WTC11 (cell line): Measurements from ENCODE around the gene SYK. TPM values are rescaled to one million over a fixed set of nuclear protein-coding genes. Genes with fewer than 3 reads are reported as not detected.

Source experiments
- ATAC-seq: fragments of 200-7000 bp; cut with Tn5 transposase; 2 replicates; pipeline ENCODE4 v1.10.0; 2021; ENCODE audit warnings: mild to moderate bottlenecking, moderate library complexity
- CTCF ChIA-PET: fragments of 300-600 bp; sonication (Branson Sonifier 250); formaldehyde crosslinking; loops from one replicate; lab custom pipeline; 2021; ENCODE audit warnings: antibody characterized with exemption; lab: Charles Lee
- POLR2A ChIA-PET: fragments of 350-600 bp; sonication (Branson Sonifier 250); formaldehyde crosslinking; loops from one replicate; lab custom pipeline; 2021; ENCODE audit warnings: antibody characterized with exemption; lab: Charles Lee
- DNase-seq: peaks from one replicate; pipeline ENCODE4 v3.0.0; 2021; ENCODE audit warnings: low spot score
- H3K27ac Mint-ChIP-seq: 2 replicates; pipeline ENCODE4 v1.8.0; 2021; ENCODE audit warnings: mixed read lengths
- H3K27me3 Mint-ChIP-seq: 2 replicates; pipeline ENCODE4 v1.8.0; 2021; ENCODE audit warnings: low read depth, mild to moderate bottlenecking, moderate library complexity, mixed read lengths
- H3K36me3 Mint-ChIP-seq: 2 replicates; pipeline ENCODE4 v1.8.0; 2021; ENCODE audit warnings: mixed read lengths
- H3K4me1 Mint-ChIP-seq: 2 replicates; pipeline ENCODE4 v1.8.0; 2022; ENCODE audit warnings: mixed read lengths
- H3K4me3 Mint-ChIP-seq: 2 replicates; pipeline ENCODE4 v1.8.0; 2021; ENCODE audit warnings: mild to moderate bottlenecking, moderate library complexity, mixed read lengths
- H3K9me3 Mint-ChIP-seq: 2 replicates; pipeline ENCODE4 v1.8.0; 2021; ENCODE audit warnings: mixed read lengths
- ATF1 ChIP-seq: sonication (generic); formaldehyde crosslinking; IDR thresholded peaks from 2 replicates; pipeline ENCODE4 v1.8.1; 2023; ENCODE audit warnings: mild to moderate bottlenecking, moderate library complexity, missing genetic modification reagents
- CBFB ChIP-seq: sonication (generic); formaldehyde crosslinking; IDR thresholded peaks from 2 replicates; pipeline ENCODE4 v1.8.1; 2022; ENCODE audit warnings: mild to moderate bottlenecking, low read depth, missing genetic modification reagents
- CREM ChIP-seq: sonication (generic); formaldehyde crosslinking; IDR thresholded peaks from 2 replicates; pipeline ENCODE4 v1.8.1; 2022; ENCODE audit warnings: mild to moderate bottlenecking, missing genetic modification reagents, moderate library complexity
- ELF4 ChIP-seq: sonication (generic); formaldehyde crosslinking; IDR thresholded peaks from 2 replicates; pipeline ENCODE4 v1.8.1; 2022; ENCODE audit warnings: low read depth, mild to moderate bottlenecking, moderate library complexity, missing genetic modification reagents
- EMX1 ChIP-seq: fragments of 250-450 bp; sonication (Bioruptor Pico); IDR thresholded peaks from 2 replicates; pipeline ENCODE4 v1.8.0; 2021; ENCODE audit warnings: mild to moderate bottlenecking
- ERG ChIP-seq: fragments of 250-450 bp; sonication (Bioruptor Pico); IDR thresholded peaks from 2 replicates; pipeline ENCODE4 v1.8.0; 2021; ENCODE audit warnings: mild to moderate bottlenecking
- ESRRA ChIP-seq: sonication (generic); formaldehyde crosslinking; IDR thresholded peaks from 2 replicates; pipeline ENCODE4 v1.8.1; 2022; ENCODE audit warnings: mild to moderate bottlenecking, missing genetic modification reagents, borderline replicate concordance
- ETV6 ChIP-seq: sonication (generic); formaldehyde crosslinking; IDR thresholded peaks from 2 replicates; pipeline ENCODE4 v1.8.1; 2022; ENCODE audit warnings: mild to moderate bottlenecking, missing genetic modification reagents
- FOXJ3 ChIP-seq: sonication (generic); formaldehyde crosslinking; IDR thresholded peaks from 2 replicates; pipeline ENCODE4 v1.9.0; 2021; ENCODE audit warnings: missing genetic modification reagents, mild to moderate bottlenecking, borderline replicate concordance
- FOXK1 ChIP-seq: sonication (generic); formaldehyde crosslinking; IDR thresholded peaks from 2 replicates; pipeline ENCODE4 v1.8.0; 2022; ENCODE audit warnings: mild to moderate bottlenecking, moderate library complexity, missing genetic modification reagents
- GABPB1 ChIP-seq: sonication (generic); formaldehyde crosslinking; IDR thresholded peaks from 2 replicates; pipeline ENCODE4 v1.8.1; 2023; ENCODE audit warnings: mild to moderate bottlenecking, missing genetic modification reagents
- IRF1 ChIP-seq: sonication (generic); formaldehyde crosslinking; IDR thresholded peaks from 2 replicates; pipeline ENCODE4 v1.8.0; 2023; ENCODE audit warnings: missing genetic modification reagents
- IRF2 ChIP-seq: sonication (generic); formaldehyde crosslinking; IDR thresholded peaks from 2 replicates; pipeline ENCODE4 v1.8.0; 2022; ENCODE audit warnings: low read depth, missing genetic modification reagents, borderline replicate concordance
- JUN ChIP-seq: sonication (generic); formaldehyde crosslinking; IDR thresholded peaks from 2 replicates; pipeline ENCODE4 v1.8.0; 2023; ENCODE audit warnings: mild to moderate bottlenecking, missing genetic modification reagents
- NFATC4 ChIP-seq: fragments of 250-450 bp; sonication (Bioruptor Pico); IDR thresholded peaks from 2 replicates; pipeline ENCODE4 v1.9.0; 2021; ENCODE audit warnings: mild to moderate bottlenecking
- NR3C1 ChIP-seq: sonication (generic); formaldehyde crosslinking; conservative IDR thresholded peaks from 2 replicates; pipeline ENCODE4 v1.8.1; 2023; ENCODE audit warnings: low read depth, mild to moderate bottlenecking, missing genetic modification reagents
- RORB ChIP-seq: fragments of 250-450 bp; sonication (Bioruptor Pico); IDR thresholded peaks from 2 replicates; pipeline ENCODE4 v1.9.0; 2021; ENCODE audit warnings: mild to moderate bottlenecking
- SMAD3 ChIP-seq: sonication (generic); formaldehyde crosslinking; IDR thresholded peaks from 2 replicates; pipeline ENCODE4 v1.8.0; 2022; ENCODE audit warnings: missing genetic modification reagents, mild to moderate bottlenecking, borderline replicate concordance
- SOX15 ChIP-seq: fragments of 250-450 bp; sonication (Bioruptor Pico); IDR thresholded peaks from 2 replicates; pipeline ENCODE4 v1.9.0; 2021; ENCODE audit warnings: mild to moderate bottlenecking
- ZBTB21 ChIP-seq: sonication (generic); formaldehyde crosslinking; IDR thresholded peaks from 2 replicates; pipeline ENCODE4 v1.8.1; 2023; ENCODE audit warnings: mild to moderate bottlenecking, missing genetic modification reagents, borderline replicate concordance
- ZNF232 ChIP-seq: sonication (generic); formaldehyde crosslinking; IDR thresholded peaks from 2 replicates; pipeline ENCODE4 v1.8.0; 2022; ENCODE audit warnings: mild to moderate bottlenecking, missing genetic modification reagents
- ZNF423 ChIP-seq: fragments of 250-450 bp; sonication (Bioruptor Pico); IDR thresholded peaks from 2 replicates; pipeline ENCODE4 v2.1.2; 2022; ENCODE audit warnings: mild to moderate bottlenecking, moderate library complexity
- ZNF671 ChIP-seq: fragments of 250-450 bp; sonication (Bioruptor Pico); IDR thresholded peaks from 2 replicates; pipeline ENCODE4 v1.8.0; 2021; ENCODE audit warnings: mild to moderate bottlenecking
- total RNA-seq: library from RNA; stranded (reverse); gene quantifications from 3 replicates; pipeline ENCODE4 v1.2.3, GENCODE V29; 2021
- TF ChIP-seq, protein P1 (sequence below): fragments of 250-450 bp; sonication (Bioruptor Pico); IDR thresholded peaks from 2 replicates; pipeline ENCODE4 v1.9.0; 2021; ENCODE audit warnings: moderate library complexity, mild to moderate bottlenecking, inconsistent platforms, borderline replicate concordance
- TF ChIP-seq, protein P2 (sequence below): sonication (generic); formaldehyde crosslinking; IDR thresholded peaks from 2 replicates; pipeline ENCODE4 v1.8.1; 2023; ENCODE audit warnings: mild to moderate bottlenecking, moderate library complexity, missing genetic modification reagents
- TF ChIP-seq, protein P3 (sequence below): sonication (generic); formaldehyde crosslinking; conservative IDR thresholded peaks from 2 replicates; pipeline ENCODE4 v1.8.1; 2022; ENCODE audit warnings: mild to moderate bottlenecking, missing genetic modification reagents
- TF ChIP-seq, protein P4 (sequence below): fragments of 200-600 bp; IDR thresholded peaks from 2 replicates; pipeline ENCODE4 v1.8.0; 2022; ENCODE audit warnings: antibody characterized with exemption
- TF ChIP-seq, protein P5 (sequence below): sonication (generic); formaldehyde crosslinking; IDR thresholded peaks from 2 replicates; pipeline ENCODE4 v1.8.0; 2022; ENCODE audit warnings: mild to moderate bottlenecking, missing genetic modification reagents

SYK gene
- total RNA-seq, 1 experiment from 2014 or later = 7.4 TPM

DNA sequence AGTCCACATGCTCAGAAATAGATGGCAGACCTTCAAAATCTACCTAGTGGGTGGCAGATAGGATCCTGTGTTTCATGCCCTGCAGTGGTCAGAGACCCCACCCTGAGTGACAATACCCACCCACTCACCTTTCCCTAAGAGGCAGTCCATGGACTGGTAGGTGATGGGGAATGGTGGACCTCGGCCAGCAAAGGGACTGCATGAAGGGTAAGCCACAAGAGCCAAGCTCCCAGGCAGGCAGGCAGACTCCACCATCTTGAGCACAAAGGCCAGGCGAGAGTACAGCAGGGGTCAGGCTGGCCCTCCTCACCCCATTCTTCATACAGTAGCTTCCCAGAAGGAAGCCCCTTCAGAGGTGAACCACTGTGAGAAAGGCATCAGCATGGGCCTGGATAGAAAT, 78.4 kb downstream of the SYK start (continued):
- no peak for TF ChIP-seq IRF1 (CRISPR knock-in tag)
- TF ChIP-seq ESRRA (CRISPR knock-in tag) = no peak
- TF ChIP-seq ZNF671 (CRISPR knock-in tag) = no peak
- no peak for TF ChIP-seq SMAD3 (CRISPR knock-in tag)

- H3K36me3 Mint-ChIP-seq = peaks cover 3% of the 10 kb centered on the region; the same call in 1 of the 2 replicates
- no peak overlapping the region for H3K27ac Mint-ChIP-seq
- POLR2A ChIA-PET = no interaction called here
- CTCF ChIA-PET = interaction anchor here (0.9 to 1.4 kb wide), 2 partner anchors 10 to 34 kb away, joined by 3 read pairs; no protein-coding TSS in a partner anchor
- TF ChIP-seq FOXJ3 (CRISPR knock-in tag) (no peak), FOXK1 (CRISPR knock-in tag) (no peak), ZNF232 (CRISPR knock-in tag) (no peak), ZNF423 (no peak), EMX1 (CRISPR knock-in tag) (no peak), GABPB1 (CRISPR knock-in tag) (no peak), ETV6 (CRISPR knock-in tag) (no peak), ZNF671 (CRISPR knock-in tag) (no peak), SOX15 (CRISPR knock-in tag) (no peak), ZBTB21 (no peak), CREM (CRISPR knock-in tag) (no peak), IRF2 (no peak), ERG (no peak), ELF4 (CRISPR knock-in tag) (no peak), RORB (CRISPR knock-in tag) (no peak), NFATC4 (CRISPR knock-in tag) (no peak), CBFB (no peak), IRF1 (CRISPR knock-in tag) (no peak)
- TF ChIP-seq, protein P1, sequence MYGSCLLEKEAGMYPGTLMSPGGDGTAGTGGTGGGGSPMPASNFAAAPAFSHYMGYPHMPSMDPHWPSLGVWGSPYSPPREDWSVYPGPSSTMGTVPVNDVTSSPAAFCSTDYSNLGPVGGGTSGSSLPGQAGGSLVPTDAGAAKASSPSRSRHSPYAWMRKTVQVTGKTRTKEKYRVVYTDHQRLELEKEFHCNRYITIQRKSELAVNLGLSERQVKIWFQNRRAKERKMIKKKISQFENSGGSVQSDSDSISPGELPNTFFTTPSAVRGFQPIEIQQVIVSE (CRISPR knock-in tag) = no peak
- TF ChIP-seq, protein P2, sequence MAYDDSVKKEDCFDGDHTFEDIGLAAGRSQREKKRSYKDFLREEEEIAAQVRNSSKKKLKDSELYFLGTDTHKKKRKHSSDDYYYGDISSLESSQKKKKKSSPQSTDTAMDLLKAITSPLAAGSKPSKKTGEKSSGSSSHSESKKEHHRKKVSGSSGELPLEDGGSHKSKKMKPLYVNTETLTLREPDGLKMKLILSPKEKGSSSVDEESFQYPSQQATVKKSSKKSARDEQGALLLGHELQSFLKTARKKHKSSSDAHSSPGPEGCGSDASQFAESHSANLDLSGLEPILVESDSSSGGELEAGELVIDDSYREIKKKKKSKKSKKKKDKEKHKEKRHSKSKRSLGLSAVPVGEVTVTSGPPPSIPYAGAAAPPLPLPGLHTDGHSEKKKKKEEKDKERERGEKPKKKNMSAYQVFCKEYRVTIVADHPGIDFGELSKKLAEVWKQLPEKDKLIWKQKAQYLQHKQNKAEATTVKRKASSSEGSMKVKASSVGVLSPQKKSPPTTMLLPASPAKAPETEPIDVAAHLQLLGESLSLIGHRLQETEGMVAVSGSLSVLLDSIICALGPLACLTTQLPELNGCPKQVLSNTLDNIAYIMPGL = no peak
- no peak overlapping the region for H3K4me3 Mint-ChIP-seq
- no peaks in the 10 kb centered on the region for H3K4me1 Mint-ChIP-seq
- H3K9me3 Mint-ChIP-seq = peaks cover 15% of the 10 kb centered on the region
- H3K27me3 Mint-ChIP-seq = no peaks in the 10 kb centered on the region
- no peak for ATAC-seq
- no peak for DNase-seq
Observed at GRCh38 chr9:90880669-90881068, 79.0 kb downstream of the SYK start.

- ATAC-seq (no peak), DNase-seq (no peak)
- H3K27ac Mint-ChIP-seq = no peak overlapping the region
- POLR2A ChIA-PET = interaction anchor here (0.6 kb wide), 2 partner anchors 63 to 107 kb away, joined by 3 to 4 read pairs; no protein-coding TSS in a partner anchor
- CTCF ChIA-PET = interaction anchor here (1.4 kb wide), 1 partner anchor 9 kb away, joined by 3 read pairs; no protein-coding TSS in a partner anchor
- no peaks in the 10 kb centered on the region for H3K27me3 Mint-ChIP-seq
- peaks cover 3% of the 10 kb centered on the region; the same call in 1 of the 2 replicates for H3K36me3 Mint-ChIP-seq
- no peak overlapping the region for H3K4me3 Mint-ChIP-seq
- H3K9me3 Mint-ChIP-seq = peaks cover 19% of the 10 kb centered on the region
- H3K4me1 Mint-ChIP-seq = no peaks in the 10 kb centered on the region
- TF ChIP-seq ATF1 (CRISPR knock-in tag) = no peak
- TF ChIP-seq, protein P3, sequence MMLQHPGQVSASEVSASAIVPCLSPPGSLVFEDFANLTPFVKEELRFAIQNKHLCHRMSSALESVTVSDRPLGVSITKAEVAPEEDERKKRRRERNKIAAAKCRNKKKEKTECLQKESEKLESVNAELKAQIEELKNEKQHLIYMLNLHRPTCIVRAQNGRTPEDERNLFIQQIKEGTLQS (CRISPR knock-in tag) = no peak
- TF ChIP-seq JUN (CRISPR knock-in tag) = no peak
- TF ChIP-seq, protein P4, sequence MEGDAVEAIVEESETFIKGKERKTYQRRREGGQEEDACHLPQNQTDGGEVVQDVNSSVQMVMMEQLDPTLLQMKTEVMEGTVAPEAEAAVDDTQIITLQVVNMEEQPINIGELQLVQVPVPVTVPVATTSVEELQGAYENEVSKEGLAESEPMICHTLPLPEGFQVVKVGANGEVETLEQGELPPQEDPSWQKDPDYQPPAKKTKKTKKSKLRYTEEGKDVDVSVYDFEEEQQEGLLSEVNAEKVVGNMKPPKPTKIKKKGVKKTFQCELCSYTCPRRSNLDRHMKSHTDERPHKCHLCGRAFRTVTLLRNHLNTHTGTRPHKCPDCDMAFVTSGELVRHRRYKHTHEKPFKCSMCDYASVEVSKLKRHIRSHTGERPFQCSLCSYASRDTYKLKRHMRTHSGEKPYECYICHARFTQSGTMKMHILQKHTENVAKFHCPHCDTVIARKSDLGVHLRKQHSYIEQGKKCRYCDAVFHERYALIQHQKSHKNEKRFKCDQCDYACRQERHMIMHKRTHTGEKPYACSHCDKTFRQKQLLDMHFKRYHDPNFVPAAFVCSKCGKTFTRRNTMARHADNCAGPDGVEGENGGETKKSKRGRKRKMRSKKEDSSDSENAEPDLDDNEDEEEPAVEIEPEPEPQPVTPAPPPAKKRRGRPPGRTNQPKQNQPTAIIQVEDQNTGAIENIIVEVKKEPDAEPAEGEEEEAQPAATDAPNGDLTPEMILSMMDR = no peak
- TF ChIP-seq ZBTB21 = no peak
- no peak for TF ChIP-seq NR3C1 (CRISPR knock-in tag)
- TF ChIP-seq, protein P5, sequence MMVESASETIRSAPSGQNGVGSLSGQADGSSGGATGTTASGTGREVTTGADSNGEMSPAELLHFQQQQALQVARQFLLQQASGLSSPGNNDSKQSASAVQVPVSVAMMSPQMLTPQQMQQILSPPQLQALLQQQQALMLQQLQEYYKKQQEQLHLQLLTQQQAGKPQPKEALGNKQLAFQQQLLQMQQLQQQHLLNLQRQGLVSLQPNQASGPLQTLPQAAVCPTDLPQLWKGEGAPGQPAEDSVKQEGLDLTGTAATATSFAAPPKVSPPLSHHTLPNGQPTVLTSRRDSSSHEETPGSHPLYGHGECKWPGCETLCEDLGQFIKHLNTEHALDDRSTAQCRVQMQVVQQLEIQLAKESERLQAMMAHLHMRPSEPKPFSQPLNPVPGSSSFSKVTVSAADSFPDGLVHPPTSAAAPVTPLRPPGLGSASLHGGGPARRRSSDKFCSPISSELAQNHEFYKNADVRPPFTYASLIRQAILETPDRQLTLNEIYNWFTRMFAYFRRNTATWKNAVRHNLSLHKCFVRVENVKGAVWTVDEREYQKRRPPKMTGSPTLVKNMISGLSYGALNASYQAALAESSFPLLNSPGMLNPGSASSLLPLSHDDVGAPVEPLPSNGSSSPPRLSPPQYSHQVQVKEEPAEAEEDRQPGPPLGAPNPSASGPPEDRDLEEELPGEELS = no peak
Observed at GRCh38 chr9:90881648-90882047, 80.0 kb downstream of the SYK start.
